Kidney glomerular epithelial cell (primary cell): ENCODE measurements around the gene MCU.
"Not testable (repeated sequence)": the region's sequence is repeated elsewhere in the genome, so short reads cannot be mapped to it uniquely, and the experiment has no call there.

ENCODE experiments used
- DNase-seq: peaks from one replicate; lab custom pipeline; 2025; lab: John Stamatoyannopoulos, UW

MCU gene

GRCh38 chr10:72762042-72762441 is 70.1 kb downstream of the MCU start:
- DNase-seq: no peak

- DNase-seq: no peak
Observed at GRCh38 chr10:72763201-72763600, 71.3 kb downstream of the MCU start.

- DNase-seq: peak; percentile 86
Observed at GRCh38 chr10:72764151-72764550, 72.2 kb downstream of the MCU start.

GRCh38 chr10:72765051-72765745 is 73.3 kb downstream of the MCU start:
- DNase-seq: no peak

GRCh38 chr10:72771195-72771594 is 79.3 kb downstream of the MCU start:
- DNase-seq: not testable (repeated sequence)

- DNase-seq: no peak
Observed at GRCh38 chr10:72772031-72772430, 80.1 kb downstream of the MCU start.

- no peak for DNase-seq
Observed at GRCh38 chr10:72779874-72780273, 87.9 kb downstream of the MCU start.

- no peak for DNase-seq
Observed at GRCh38 chr10:72782649-72783330, 90.8 kb downstream of the MCU start.

- DNase-seq: no peak
Observed at GRCh38 chr10:72783410-72783833, 91.5 kb downstream of the MCU start.

- DNase-seq: peak; percentile 35
Observed at GRCh38 chr10:72784551-72785351, 92.8 kb downstream of the MCU start.

GRCh38 chr10:72785409-72785808 is 93.5 kb downstream of the MCU start:
- DNase-seq: no peak

GRCh38 chr10:72790216-72790990 is 98.5 kb downstream of the MCU start:
- no peak for DNase-seq

GRCh38 chr10:72792288-72792687 is 100.3 kb downstream of the MCU start:
- no peak for DNase-seq

GRCh38 chr10:72793752-72794151 is 101.8 kb downstream of the MCU start:
- no peak for DNase-seq

- DNase-seq: no peak
Observed at GRCh38 chr10:72794260-72794659, 102.3 kb downstream of the MCU start.

GRCh38 chr10:72796042-72796441 is 104.1 kb downstream of the MCU start:
- no peak for DNase-seq

GRCh38 chr10:72796538-72796937 is 104.6 kb downstream of the MCU start:
- no peak for DNase-seq

GRCh38 chr10:72800000-72800740 is 108.2 kb downstream of the MCU start:
- DNase-seq: no peak

- no peak for DNase-seq
Observed at GRCh38 chr10:72800741-72801092, 108.8 kb downstream of the MCU start.

GRCh38 chr10:72801263-72801868 is 109.4 kb downstream of the MCU start:
- no peak for DNase-seq

GRCh38 chr10:72802332-72802731 is 110.4 kb downstream of the MCU start:
- no peak for DNase-seq
